Endothelial cell (in vitro differentiated cells): Measurements from ENCODE around the gene PIGM. TPM values are rescaled to one million over a fixed set of nuclear protein-coding genes. Genes with fewer than 3 reads are reported as not detected.

Experiments used
- DNase-seq: peaks from one replicate; pipeline ENCODE4 v3.0.0; 2021; ENCODE audit warnings: low spot score
- H3K27ac Mint-ChIP-seq: one replicate; pipeline ENCODE4 v1.8.0; 2021; ENCODE audit warnings: mixed read lengths, inconsistent platforms; ENCODE audit not compliant: unreplicated experiment
- H3K27me3 Mint-ChIP-seq: one replicate; pipeline ENCODE4 v1.8.0; 2021; ENCODE audit warnings: mild to moderate bottlenecking, moderate library complexity, mixed read lengths, inconsistent platforms; ENCODE audit not compliant: unreplicated experiment
- H3K36me3 Mint-ChIP-seq: one replicate; pipeline ENCODE4 v1.8.0; 2021; ENCODE audit warnings: mild to moderate bottlenecking, low read depth, mixed read lengths, inconsistent platforms; ENCODE audit not compliant: unreplicated experiment
- H3K4me1 Mint-ChIP-seq: one replicate; pipeline ENCODE4 v1.8.0; 2021; ENCODE audit warnings: mild to moderate bottlenecking, mixed read lengths, inconsistent platforms; ENCODE audit not compliant: unreplicated experiment
- H3K4me3 Mint-ChIP-seq: one replicate; pipeline ENCODE4 v1.8.0; 2021; ENCODE audit warnings: mild to moderate bottlenecking, mixed read lengths, inconsistent platforms; ENCODE audit not compliant: unreplicated experiment
- H3K9me3 Mint-ChIP-seq: one replicate; pipeline ENCODE4 v1.8.0; 2021; ENCODE audit warnings: mixed read lengths, inconsistent platforms; ENCODE audit not compliant: unreplicated experiment
- CTCF ChIP-seq: fragments of 200-600 bp; sonication (generic); IDR thresholded peaks from one replicate; pipeline ENCODE4 v1.5.0; 2021; ENCODE audit warnings: antibody characterized with exemption; ENCODE audit not compliant: unreplicated experiment
- total RNA-seq: library from RNA; stranded (reverse); fragmentation: NEBNext Ultra II Directional; extraction: Animal tissue kit (Norgen Biotek cat#: 25700); gene quantifications from one replicate; pipeline ENCODE4 v1.2.1, GENCODE V29; 2021; ENCODE audit not compliant: unreplicated experiment

The PIGM gene
- total RNA-seq, 1 donor from 2014 or later = 6.0 TPM

GRCh38 chr1:160046494-160047110 is 14.8 kb upstream of the PIGM start:
- Mint-ChIP-seq H3K27ac (peak overlapping the region; percentile 38), H3K4me1 (peaks cover 15% of the 10 kb centered on the region), H3K9me3 (no peaks in the 10 kb centered on the region), H3K36me3 (no peaks in the 10 kb centered on the region), H3K27me3 (peaks cover 10% of the 10 kb centered on the region), H3K4me3 (no peak overlapping the region)
- peak; percentile 66 for DNase-seq
- TF ChIP-seq CTCF = peak; percentile 55

GRCh38 chr1:160045653-160046052 is 13.9 kb upstream of the PIGM start:
- no peak overlapping the region for H3K27ac Mint-ChIP-seq
- H3K27me3 Mint-ChIP-seq = peaks cover 13% of the 10 kb centered on the region
- no peak overlapping the region for H3K4me3 Mint-ChIP-seq
- no peak for DNase-seq
- peaks cover 14% of the 10 kb centered on the region for H3K4me1 Mint-ChIP-seq
- no peaks in the 10 kb centered on the region for H3K9me3 Mint-ChIP-seq
- TF ChIP-seq CTCF = no peak
- no peaks in the 10 kb centered on the region for H3K36me3 Mint-ChIP-seq

GRCh38 chr1:160043543-160043942 is 11.8 kb upstream of the PIGM start:
- no peaks in the 10 kb centered on the region for H3K36me3 Mint-ChIP-seq
- peaks cover 10% of the 10 kb centered on the region for H3K27me3 Mint-ChIP-seq
- peaks cover 17% of the 10 kb centered on the region for H3K4me1 Mint-ChIP-seq
- H3K4me3 Mint-ChIP-seq = no peak overlapping the region
- TF ChIP-seq CTCF = no peak
- H3K9me3 Mint-ChIP-seq = no peaks in the 10 kb centered on the region
- no peak for DNase-seq
- no peak overlapping the region for H3K27ac Mint-ChIP-seq

DNA sequence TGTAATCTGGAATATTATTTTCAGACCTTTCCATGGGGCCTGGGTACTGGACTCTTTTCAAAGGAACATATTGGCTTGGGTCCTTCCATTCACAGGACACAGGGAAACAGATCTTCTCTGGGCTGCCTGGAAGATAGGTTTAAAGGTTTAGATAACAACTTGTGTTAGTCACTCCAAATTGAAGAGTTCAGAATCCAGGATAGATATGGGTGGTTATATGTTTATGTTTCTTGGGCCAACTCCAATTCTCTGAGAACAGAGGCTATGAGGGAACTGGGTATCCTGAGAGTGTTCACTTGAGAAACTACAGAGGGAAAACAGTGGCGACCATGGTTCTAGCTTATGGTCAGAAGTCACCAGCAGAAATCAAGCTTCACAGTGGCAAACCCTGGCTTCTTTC is 8.7 kb upstream of the PIGM start:
- TF ChIP-seq CTCF = no peak
- no peak overlapping the region for H3K4me3 Mint-ChIP-seq
- no peaks in the 10 kb centered on the region for H3K36me3 Mint-ChIP-seq
- DNase-seq = no peak
- no peak overlapping the region for H3K27ac Mint-ChIP-seq
- peaks cover 8% of the 10 kb centered on the region for H3K27me3 Mint-ChIP-seq
- H3K4me1 Mint-ChIP-seq = peaks cover 14% of the 10 kb centered on the region
- no peaks in the 10 kb centered on the region for H3K9me3 Mint-ChIP-seq

- DNase-seq = peak; percentile 12
- peak overlapping the region; percentile 93 for H3K27ac Mint-ChIP-seq
- no peaks in the 10 kb centered on the region for H3K9me3 Mint-ChIP-seq
- H3K4me1 Mint-ChIP-seq = peaks cover 24% of the 10 kb centered on the region
- peak overlapping the region; percentile 99 for H3K4me3 Mint-ChIP-seq
- H3K36me3 Mint-ChIP-seq = peaks cover 3% of the 10 kb centered on the region
- TF ChIP-seq CTCF = no peak
- H3K27me3 Mint-ChIP-seq = peaks cover 10% of the 10 kb centered on the region
These were observed 503 bp upstream of the PIGM start for GRCh38 chr1:160032165-160032820.
